Stimulated activated naive CD8-positive, alpha-beta T cell treated with anti-CD3 and anti-CD28 coated beads, Interleukin-15, amount 100 ng/mL, for 72 hours (primary cell): Measurements from ENCODE around the gene TNS2.
"Not testable (repeated sequence)": the region's sequence is repeated elsewhere in the genome, so short reads cannot be mapped to it uniquely, and the experiment has no call there.

Source experiments
- ATAC-seq: fragments of 150-1000 bp; cut with Tn5 transposase; 2 replicates; pipeline ENCODE4 v1.10.0; 2021; ENCODE audit warnings: mild to moderate bottlenecking, moderate library complexity
- DNase-seq, 2 donors: peaks; one replicate each; pipeline ENCODE4 v3.0.0; 2021 to 2022
- H3K27ac Mint-ChIP-seq, 2 donors: one replicate each; pipeline ENCODE4 v1.8.0; 2022; ENCODE audit warnings: mild to moderate bottlenecking in 2 of 2, mixed read lengths in 2 of 2, moderate library complexity in 2 of 2
- H3K27me3 Mint-ChIP-seq: one replicate; pipeline ENCODE4 v1.8.0; 2022; ENCODE audit warnings: mixed read lengths
- H3K4me1 Mint-ChIP-seq: one replicate; pipeline ENCODE4 v1.8.0; 2022; ENCODE audit warnings: mild to moderate bottlenecking, mixed read lengths
- H3K4me3 Mint-ChIP-seq, 2 donors: one replicate each; pipeline ENCODE4 v1.8.0; 2022; ENCODE audit warnings: mild to moderate bottlenecking in 2 of 2, mixed read lengths in 2 of 2, moderate library complexity in 1 of 2
- H3K9me3 Mint-ChIP-seq, 2 donors: one replicate each; pipeline ENCODE4 v1.8.0; 2022; ENCODE audit warnings: mixed read lengths in 2 of 2

TNS2 gene

GRCh38 chr12:53101931-53102781 is 52.3 kb downstream of the TNS2 start:
- peaks cover 4% of the 10 kb centered on the region for H3K27me3 Mint-ChIP-seq
- no peaks in the 10 kb centered on the region for H3K9me3 Mint-ChIP-seq
- ATAC-seq (no peak), DNase-seq (no peak)
- H3K27ac Mint-ChIP-seq = peak overlapping the region; percentile 91 to 96
- peak overlapping the region; percentile 74 to 84 for H3K4me3 Mint-ChIP-seq
- peaks cover 75% of the 10 kb centered on the region for H3K4me1 Mint-ChIP-seq

- Mint-ChIP-seq H3K4me3 (peak within 1 kb of the TSS; percentile 74 to 84), H3K27ac (peak within 1 kb of the TSS; percentile 96 to 97), H3K4me1 (peaks cover 65% of the 10 kb centered on the region), H3K27me3 (no peaks in the 10 kb centered on the region), H3K9me3 (no peaks in the 10 kb centered on the region)
- peak; percentile 68 to 79 for DNase-seq
- ATAC-seq = peak; percentile 88
These were observed 53.3 kb downstream of the TNS2 start, which contains the start of gene SOAT2 for GRCh38 chr12:53102883-53103807. TSS of gene SOAT2 (plus strand) at chr12:53103486. CDS start at chr12:53103578, 92 bp downstream.

GRCh38 chr12:53103860-53104305 is 54.0 kb downstream of the TNS2 start:
- peak overlapping the region in 1 of 2 donors; percentile 40 for H3K27ac Mint-ChIP-seq
- DNase-seq = no peak
- peak; percentile 11 for ATAC-seq
- peak overlapping the region; percentile 74 to 84 for H3K4me3 Mint-ChIP-seq
- H3K4me1 Mint-ChIP-seq = peaks cover 58% of the 10 kb centered on the region
- no peaks in the 10 kb centered on the region for H3K9me3 Mint-ChIP-seq
- no peaks in the 10 kb centered on the region for H3K27me3 Mint-ChIP-seq

GRCh38 chr12:53105256-53105655 is 55.4 kb downstream of the TNS2 start:
- ATAC-seq (no peak), DNase-seq (no peak)
- no peaks in the 10 kb centered on the region for H3K27me3 Mint-ChIP-seq
- no peak overlapping the region for H3K4me3 Mint-ChIP-seq
- no peaks in the 10 kb centered on the region for H3K9me3 Mint-ChIP-seq
- no peak overlapping the region for H3K27ac Mint-ChIP-seq
- H3K4me1 Mint-ChIP-seq = peaks cover 50% of the 10 kb centered on the region

GRCh38 chr12:53105712-53106439 is 56.0 kb downstream of the TNS2 start:
- Mint-ChIP-seq H3K27ac (no peak overlapping the region), H3K9me3 (no peaks in the 10 kb centered on the region), H3K4me1 (peaks cover 50% of the 10 kb centered on the region), H3K4me3 (no peak overlapping the region), H3K27me3 (no peaks in the 10 kb centered on the region)
- ATAC-seq (no peak), DNase-seq (no peak)

GRCh38 chr12:53107122-53107521 is 57.3 kb downstream of the TNS2 start:
- no peaks in the 10 kb centered on the region for H3K27me3 Mint-ChIP-seq
- peaks cover 39% of the 10 kb centered on the region for H3K4me1 Mint-ChIP-seq
- no peak overlapping the region for H3K27ac Mint-ChIP-seq
- no peaks in the 10 kb centered on the region for H3K9me3 Mint-ChIP-seq
- ATAC-seq = no peak
- H3K4me3 Mint-ChIP-seq = no peak overlapping the region
- no peak for DNase-seq

GRCh38 chr12:53112431-53112830 is 62.6 kb downstream of the TNS2 start:
- not testable (repeated sequence) for DNase-seq, H3K27ac Mint-ChIP-seq, H3K9me3 Mint-ChIP-seq, ATAC-seq, H3K4me3 Mint-ChIP-seq, H3K27me3 Mint-ChIP-seq, H3K4me1 Mint-ChIP-seq

- H3K4me3 Mint-ChIP-seq = no peak overlapping the region
- ATAC-seq = no peak
- no peak overlapping the region for H3K27ac Mint-ChIP-seq
- H3K27me3 Mint-ChIP-seq = no peaks in the 10 kb centered on the region
- no peak for DNase-seq
- no peaks in the 10 kb centered on the region for H3K9me3 Mint-ChIP-seq
- H3K4me1 Mint-ChIP-seq = no peaks in the 10 kb centered on the region
These were observed 63.4 kb downstream of the TNS2 start for GRCh38 chr12:53113136-53113705.

- no peak for DNase-seq
- Mint-ChIP-seq H3K4me3 (no peak overlapping the region), H3K27ac (no peak overlapping the region), H3K4me1 (no peaks in the 10 kb centered on the region), H3K9me3 (no peaks in the 10 kb centered on the region), H3K27me3 (no peaks in the 10 kb centered on the region)
- ATAC-seq = no peak
These were observed 64.1 kb downstream of the TNS2 start for GRCh38 chr12:53113951-53114350.
